Measurements from ENCODE around the gene LMO1. TPM values are rescaled to one million over a fixed set of nuclear protein-coding genes. Genes with fewer than 3 reads are reported as not detected.

Gene LMO1
- total RNA-seq, 2 donors from 2014 or later: not detected

- Histone ChIP-seq H3K4me3 (no peak overlapping the region), H3K9me3 (no peaks in the 10 kb centered on the region), H3K27ac (no peak overlapping the region), H3K4me1 (no peaks in the 10 kb centered on the region), H3K36me3 (no peaks in the 10 kb centered on the region), H3K27me3 (no peaks in the 10 kb centered on the region)
- TF ChIP-seq CTCF (IDR thresholded peaks at IDR 0.05): no peak
- DNase-seq (ENCODE audit: low spot score): no peak
These were observed 42.5 kb downstream of the LMO1 start for GRCh38 chr11:8221046-8221723.

- Histone ChIP-seq H3K4me1 (no peaks in the 10 kb centered on the region), H3K27ac (no peak overlapping the region), H3K4me3 (no peak overlapping the region), H3K36me3 (no peaks in the 10 kb centered on the region), H3K9me3 (no peaks in the 10 kb centered on the region), H3K27me3 (no peaks in the 10 kb centered on the region)
- no peak for TF ChIP-seq CTCF (IDR thresholded peaks at IDR 0.05)
- no peak for DNase-seq (ENCODE audit: low spot score)
These were observed 43.2 kb downstream of the LMO1 start for GRCh38 chr11:8220261-8221045.

GRCh38 chr11:8219257-8220021 is 44.2 kb downstream of the LMO1 start:
- H3K27ac ChIP-seq: no peak overlapping the region
- H3K9me3 ChIP-seq: no peaks in the 10 kb centered on the region
- H3K27me3 ChIP-seq: no peaks in the 10 kb centered on the region
- DNase-seq (ENCODE audit: low spot score): no peak
- TF ChIP-seq CTCF (IDR thresholded peaks at IDR 0.05): peak in 1 of 2 donors; percentile 65
- no peaks in the 10 kb centered on the region for H3K36me3 ChIP-seq
- H3K4me3 ChIP-seq: no peak overlapping the region
- no peaks in the 10 kb centered on the region for H3K4me1 ChIP-seq

GRCh38 chr11:8218840-8219239 is 44.8 kb downstream of the LMO1 start:
- Histone ChIP-seq H3K4me3 (no peak overlapping the region), H3K27me3 (no peaks in the 10 kb centered on the region), H3K9me3 (no peaks in the 10 kb centered on the region), H3K4me1 (no peaks in the 10 kb centered on the region), H3K36me3 (no peaks in the 10 kb centered on the region), H3K27ac (no peak overlapping the region)
- TF ChIP-seq CTCF (IDR thresholded peaks at IDR 0.05): no peak
- DNase-seq (ENCODE audit: low spot score): no peak

- no peak overlapping the region for H3K4me3 ChIP-seq
- H3K36me3 ChIP-seq: no peaks in the 10 kb centered on the region
- no peaks in the 10 kb centered on the region for H3K9me3 ChIP-seq
- H3K27me3 ChIP-seq: no peaks in the 10 kb centered on the region
- no peaks in the 10 kb centered on the region for H3K4me1 ChIP-seq
- H3K27ac ChIP-seq: no peak overlapping the region
- DNase-seq (ENCODE audit: low spot score): no peak
- TF ChIP-seq CTCF (IDR thresholded peaks at IDR 0.05): no peak
These were observed 45.3 kb downstream of the LMO1 start for GRCh38 chr11:8218409-8218808.
